ENCODE measurements around the gene EIF4EBP2. TPM values are rescaled to one million over a fixed set of nuclear protein-coding genes. Genes with fewer than 3 reads are reported as not detected.

EIF4EBP2 gene
- total RNA-seq, 1 experiment from 2014 or later = 91.9 TPM

- Histone ChIP-seq H3K27me3 (replicated peaks; ENCODE audit: insufficient read depth, low read depth, low read length, poor library complexity) (no peaks in the 10 kb centered on the region), H3K36me3 (ENCODE audit: insufficient read depth, low read length, poor library complexity, severe bottlenecking) (peaks cover 74% of the 10 kb centered on the region), H3K9me3 (ENCODE audit: low read depth, low read length, poor library complexity, severe bottlenecking) (no peaks in the 10 kb centered on the region), H3K4me1 (ENCODE audit: insufficient read depth, low read length, poor library complexity, severe bottlenecking) (no peaks in the 10 kb centered on the region), H3K4me3 (ENCODE audit: low read depth, low read length, poor library complexity, severe bottlenecking) (no peak overlapping the region), H3K27ac (ENCODE audit: low read depth, low read length, poor library complexity, severe bottlenecking) (no peak overlapping the region)
- TF ChIP-seq CTCF (conservative IDR thresholded peaks at IDR 0.05; ENCODE audit: low read depth, low read length) (no peak), EZH2 (IDR thresholded peaks at IDR 0.05; ENCODE audit: borderline replicate concordance, low read depth, low read length, poor library complexity, severe bottlenecking) (no peak)
- DNase-seq (ENCODE audit: low spot score) = no peak
- intact Hi-C loops (cut with micrococcal nuclease; ENCODE audit: unreplicated experiment) = no loop called here
- BruUV-seq (replicated peaks) = no TSS peak
- ChIA-PET POLR2A (ENCODE audit: low non-redundant PET) (no interaction called here), CTCF (interaction anchor here (0.5 kb wide), 1 partner anchor 23 kb away, joined by 3 read pairs; the partner anchor contains the start of gene EIF4EBP2)
Measured at GRCh38 chr10:70426823-70427222, 22.9 kb downstream of the EIF4EBP2 start.

DNA sequence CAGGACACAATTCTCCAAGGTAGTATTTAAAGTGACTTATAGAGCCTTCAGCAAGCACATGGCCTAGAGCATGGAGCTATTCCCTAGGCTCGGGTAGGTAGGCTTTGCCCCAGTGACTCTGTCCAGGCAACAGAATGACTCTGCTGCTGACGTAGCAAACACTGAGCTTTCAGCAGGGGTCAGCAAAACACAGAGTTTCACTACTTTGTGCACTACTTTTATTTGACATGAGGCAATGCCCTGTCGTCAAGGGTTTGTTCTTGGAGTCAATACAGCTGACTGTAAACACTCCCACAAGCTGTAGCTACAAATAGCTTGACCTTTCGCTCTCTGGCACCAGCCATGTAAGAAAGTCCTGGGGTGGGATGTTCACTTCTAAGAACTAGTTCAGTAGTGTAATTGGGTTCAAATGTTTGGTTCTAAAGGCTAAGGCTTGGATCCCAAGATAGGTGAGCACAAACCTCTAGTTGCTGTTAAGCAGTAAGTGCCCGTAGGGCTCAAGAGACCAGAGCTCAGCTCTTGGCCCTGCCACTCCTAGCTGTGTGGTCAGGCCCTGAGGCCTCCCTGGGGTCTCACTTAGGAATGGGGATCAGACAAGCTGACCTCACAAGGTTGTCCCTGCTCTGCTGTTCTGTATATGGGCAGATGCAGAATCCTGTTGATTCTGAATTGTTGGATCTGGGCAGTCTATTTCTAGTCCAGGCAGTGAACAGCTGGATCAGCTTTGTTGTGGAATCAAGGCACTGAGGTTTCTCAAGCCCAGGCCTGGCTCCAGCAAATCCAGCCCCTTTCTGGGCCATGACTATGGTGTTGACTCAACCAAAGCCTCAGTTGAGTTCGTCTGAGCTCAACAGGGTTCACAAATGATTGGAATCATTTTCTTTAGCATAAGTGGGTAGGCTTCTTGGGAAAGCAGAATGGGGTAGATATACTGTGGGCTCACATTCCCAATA is 26.8 kb downstream of the EIF4EBP2 start:
- Histone ChIP-seq H3K4me3 (ENCODE audit: low read depth, low read length, poor library complexity, severe bottlenecking) (no peak overlapping the region), H3K9me3 (ENCODE audit: low read depth, low read length, poor library complexity, severe bottlenecking) (no peaks in the 10 kb centered on the region), H3K36me3 (ENCODE audit: insufficient read depth, low read length, poor library complexity, severe bottlenecking) (peaks cover 34% of the 10 kb centered on the region), H3K27ac (ENCODE audit: low read depth, low read length, poor library complexity, severe bottlenecking) (no peak overlapping the region), H3K4me1 (ENCODE audit: insufficient read depth, low read length, poor library complexity, severe bottlenecking) (no peaks in the 10 kb centered on the region), H3K27me3 (replicated peaks; ENCODE audit: insufficient read depth, low read depth, low read length, poor library complexity) (no peaks in the 10 kb centered on the region)
- BruUV-seq (replicated peaks) = no TSS peak
- POLR2A ChIA-PET (ENCODE audit: low non-redundant PET) = no interaction called here
- TF ChIP-seq CTCF (conservative IDR thresholded peaks at IDR 0.05; ENCODE audit: low read depth, low read length) (no peak), EZH2 (IDR thresholded peaks at IDR 0.05; ENCODE audit: borderline replicate concordance, low read depth, low read length, poor library complexity, severe bottlenecking) (no peak)
- intact Hi-C loops (cut with micrococcal nuclease; ENCODE audit: unreplicated experiment) = no loop called here
- CTCF ChIA-PET = no interaction called here
- DNase-seq (ENCODE audit: low spot score) = no peak

DNA sequence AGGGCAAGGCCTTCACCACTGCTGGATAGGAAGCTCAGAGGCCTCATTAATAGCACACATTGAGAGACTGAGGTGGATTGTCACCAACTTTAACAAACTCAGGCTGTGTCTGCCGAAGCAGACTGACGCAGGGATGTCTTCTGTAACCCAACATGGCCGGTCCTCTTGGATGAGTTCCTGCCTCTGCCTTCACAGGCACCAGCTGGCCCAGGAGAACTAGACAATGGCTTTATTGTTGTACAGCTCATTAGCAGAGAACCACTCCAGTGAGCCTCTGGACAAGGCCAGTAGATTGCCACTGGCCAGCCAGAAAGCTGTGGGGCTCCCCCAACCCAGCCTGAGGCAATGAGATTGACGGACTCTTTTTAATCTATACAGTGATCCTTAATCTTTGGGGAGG is 28.2 kb downstream of the EIF4EBP2 start:
- H3K9me3 ChIP-seq (ENCODE audit: low read depth, low read length, poor library complexity, severe bottlenecking) = no peaks in the 10 kb centered on the region
- H3K27ac ChIP-seq (ENCODE audit: low read depth, low read length, poor library complexity, severe bottlenecking) = no peak overlapping the region
- H3K4me1 ChIP-seq (ENCODE audit: insufficient read depth, low read length, poor library complexity, severe bottlenecking) = no peaks in the 10 kb centered on the region
- CTCF ChIA-PET = no interaction called here
- TF ChIP-seq EZH2 (IDR thresholded peaks at IDR 0.05; ENCODE audit: borderline replicate concordance, low read depth, low read length, poor library complexity, severe bottlenecking) (no peak), CTCF (conservative IDR thresholded peaks at IDR 0.05; ENCODE audit: low read depth, low read length) (no peak)
- no peaks in the 10 kb centered on the region for H3K27me3 ChIP-seq (replicated peaks; ENCODE audit: insufficient read depth, low read depth, low read length, poor library complexity)
- POLR2A ChIA-PET (ENCODE audit: low non-redundant PET) = no interaction called here
- intact Hi-C loops (cut with micrococcal nuclease; ENCODE audit: unreplicated experiment) = no loop called here
- DNase-seq (ENCODE audit: low spot score) = no peak
- H3K36me3 ChIP-seq (ENCODE audit: insufficient read depth, low read length, poor library complexity, severe bottlenecking) = peaks cover 23% of the 10 kb centered on the region
- BruUV-seq (replicated peaks) = no TSS peak
- H3K4me3 ChIP-seq (ENCODE audit: low read depth, low read length, poor library complexity, severe bottlenecking) = no peak overlapping the region

All from A673 (cell line).